ENCODE data around the gene GPR107. TPM values are rescaled to one million over a fixed set of nuclear protein-coding genes. Genes with fewer than 3 reads are reported as not detected.

The GPR107 gene
- total and polyA plus RNA-seq, 2 of the 8 experiments (the other 6 are each of a cell fraction or from before 2014, with no cell fraction given) = 19.3 to 30.7 TPM

DNA sequence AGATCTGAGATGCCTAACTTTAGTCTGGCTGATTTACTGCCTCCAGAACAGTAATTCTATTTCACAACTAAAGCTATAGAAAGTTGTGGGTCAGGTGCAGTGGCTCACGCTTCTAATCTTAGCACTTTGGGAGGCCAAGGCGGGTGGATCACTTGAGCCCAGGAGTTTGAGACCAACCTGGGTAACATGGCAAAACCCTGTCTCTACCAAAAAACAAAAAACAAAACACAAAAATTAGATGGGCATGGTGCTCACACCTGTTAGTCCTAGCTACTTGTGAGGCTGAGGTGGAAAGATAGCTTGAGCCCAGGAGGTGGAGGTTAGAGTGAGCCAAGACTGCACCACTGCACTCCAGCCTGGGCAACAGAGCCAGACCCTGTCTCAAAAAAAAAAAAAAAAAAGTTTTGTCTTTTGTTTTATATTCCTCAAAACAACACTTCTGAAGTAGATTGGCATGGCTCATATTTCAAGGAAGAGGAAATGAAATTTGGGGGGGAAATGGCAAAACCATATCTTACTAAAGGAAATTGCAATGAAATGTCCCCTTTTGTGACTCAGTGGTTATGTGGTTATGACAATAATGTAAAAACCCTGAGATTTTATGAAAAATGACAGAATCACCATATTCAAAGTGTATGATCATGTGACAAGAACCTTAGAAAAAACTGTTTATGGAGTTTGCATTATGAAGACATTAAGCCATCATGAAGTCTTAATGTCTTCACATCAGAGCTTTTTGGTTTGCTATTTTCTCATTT lies 26.9 kb upstream of the GPR107 start:
- Histone ChIP-seq H3K9me3 (ENCODE audit: insufficient read depth in 2 of 2, low read depth in 1 of 2, low read length in 1 of 2) (no peaks in the 10 kb centered on the region), H3K23me2 (ENCODE audit: low read depth, low read length) (no peaks in the 10 kb centered on the region), H2BK120ac (replicated peaks; ENCODE audit: low read depth, low read length) (no peak overlapping the region), H2BK15ac (ENCODE audit: low read length) (no peak overlapping the region), H3K4me3 (ENCODE audit: extremely low read depth in 1 of 4, insufficient read depth in 2 of 4, low read depth in 3 of 4, low read length in 4 of 4) (no peak overlapping the region), H2BK12ac (ENCODE audit: low read depth, low read length) (no peak overlapping the region), H3K4me1 (replicated peaks in 1 of 4; ENCODE audit: control insufficient read depth in 3 of 4, insufficient read depth in 4 of 4, low read length in 3 of 4) (no peaks in the 10 kb centered on the region), H4K20me1 (replicated peaks in 1 of 2; ENCODE audit: control insufficient read depth in 1 of 2, insufficient read depth in 2 of 2, low read length in 2 of 2) (no peaks in the 10 kb centered on the region), H3K9ac (replicated peaks in 1 of 4; ENCODE audit: extremely low read depth in 1 of 4, low read depth in 3 of 4, low read length in 3 of 4) (no peak overlapping the region), H4K5ac (ENCODE audit: insufficient read length, low read depth, low read length) (no peak overlapping the region), H4K8ac (ENCODE audit: extremely low read depth, insufficient read depth, low read length) (no peak overlapping the region), H3K27ac (ENCODE audit: low read depth, low read length) (no peak overlapping the region), H2BK20ac (ENCODE audit: low read length) (no peak overlapping the region), H2AFZ (ENCODE audit: low read length) (no peak overlapping the region), H3K4me2 (ENCODE audit: insufficient read depth in 1 of 2, low read depth in 2 of 2, low read length in 2 of 2) (no peak overlapping the region), H4K91ac (replicated peaks; ENCODE audit: insufficient read length, low read length) (no peak overlapping the region), H3K36me3 (ENCODE audit: control insufficient read depth in 2 of 4, insufficient read depth in 4 of 4, low read length in 3 of 4) (no peaks in the 10 kb centered on the region), H3K18ac (ENCODE audit: extremely low read depth, low read length) (no peak overlapping the region), H2BK5ac (ENCODE audit: low read depth, low read length) (no peak overlapping the region), H3K79me2 (ENCODE audit: control insufficient read depth in 1 of 2, insufficient read depth in 2 of 2, low read length in 2 of 2) (peaks cover 0 to 24% of the 10 kb centered on the region in 2 experiments; a peak in 2 of 4 replicates), H3K79me1 (ENCODE audit: low read depth, low read length) (peaks cover 7% of the 10 kb centered on the region; the same call in 1 of the 2 replicates), H3K4ac (replicated peaks; ENCODE audit: insufficient read length, low read depth, low read length) (no peak overlapping the region), H3K27me3 (replicated peaks in 1 of 4; ENCODE audit: control insufficient read depth in 3 of 4, extremely low read depth in 1 of 4, insufficient read depth in 3 of 4, low read length in 3 of 4) (no peaks in the 10 kb centered on the region), H3K23ac (ENCODE audit: insufficient read length) (no peak overlapping the region), H2AK5ac (ENCODE audit: low read depth, low read length) (no peak overlapping the region), H3K56ac (replicated peaks; ENCODE audit: insufficient read length, low read depth, low read length) (no peak overlapping the region), H3K14ac (ENCODE audit: insufficient read length) (no peak overlapping the region)
- no peak for DNase-seq (ENCODE audit: low read depth in 1 of 2, low spot score in 2 of 2)
- POLR2A ChIA-PET (ENCODE audit: partially characterized antibody) = no interaction called here
- 92% methylated on average over 2 of the region's 2 CpGs; no CpG with 5 or more reads in 1 of the 2 experiments for whole genome bisulfite sequencing, 2 experiments (ENCODE audit: extremely low coverage in 1 of 2, insufficient coverage in 1 of 2, insufficient read length in 1 of 2, insufficient replicate concordance in 2 of 2, low coverage in 1 of 2, low lambda C conversion rate in 2 of 2, missing lambda C conversion rate in 1 of 2)
- CTCF ChIA-PET (ENCODE audit: partially characterized antibody) = interaction anchor here (1.7 kb wide), 1 partner anchor 13 kb away, joined by 3 read pairs; no protein-coding TSS in a partner anchor
- FAIRE-seq = no peak
- no peak for TF ChIP-seq TBP (IDR thresholded peaks at IDR 0.05; ENCODE audit: low read depth, low read length)
- TF ChIP-seq KDM4A (IDR thresholded peaks at IDR 0.05; ENCODE audit: low read depth, low read length, severe bottlenecking) = no peak
- no peak for TF ChIP-seq GTF2F1 (IDR thresholded peaks at IDR 0.05; ENCODE audit: borderline replicate concordance, low read depth, low read length)
- no peak for TF ChIP-seq ZNF274 (IDR thresholded peaks at IDR 0.05; ENCODE audit: borderline replicate concordance, extremely low read depth, low read length)
